ENCODE results near the gene TAX1BP1.

DNA sequence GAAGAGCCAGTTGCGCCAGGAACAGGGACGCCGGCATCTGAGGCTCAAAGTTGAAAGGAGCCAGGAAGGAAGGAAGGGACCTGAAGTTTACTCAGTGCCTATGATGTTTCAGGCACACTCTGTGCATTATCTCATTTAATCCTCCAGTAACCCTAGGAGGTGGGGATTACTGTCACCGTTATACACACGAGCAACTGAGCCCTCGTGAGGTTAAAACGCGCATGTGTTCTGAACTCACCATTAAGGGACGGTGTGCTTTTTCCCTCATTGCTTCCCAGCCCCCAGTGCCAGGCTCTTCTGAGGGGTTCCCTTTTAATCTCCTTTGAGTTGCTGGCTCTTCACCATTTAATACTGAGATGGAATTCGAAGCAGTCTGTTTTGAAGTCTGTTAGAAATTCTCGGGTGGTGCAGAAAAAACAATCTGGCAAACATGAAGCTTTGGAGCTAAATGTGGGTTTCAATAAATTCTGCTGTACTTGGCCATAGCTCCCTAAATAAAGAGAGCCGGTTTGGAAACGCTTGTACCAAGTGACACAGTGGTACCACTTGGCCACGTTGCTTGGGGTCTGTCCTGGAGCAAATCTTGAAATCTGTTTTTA is 102.2 kb downstream of the TAX1BP1 start:
- no peak for TF ChIP-seq GATA2 (IDR thresholded peaks at IDR 0.05; ENCODE audit: low read depth, low read length)
- no peak for TF ChIP-seq GATA3 (IDR thresholded peaks at IDR 0.05; ENCODE audit: low read depth, low read length)

All from SH-SY5Y (cell line).